Renal pelvis (tissue), 4 donors: ENCODE measurements around the gene NTN1. TPM values are rescaled to one million over a fixed set of nuclear protein-coding genes. Genes with fewer than 3 reads are reported as not detected.

Source experiments
- DNase-seq: peaks from one replicate; pipeline ENCODE4 v3.0.0-alpha.2; 2013
- polyA plus RNA-seq, 3 donors: library from polyadenylated mRNA; unstranded; fragments of 120-200 nt; gene quantifications; one replicate each; pipeline ENCODE4 v1.2.1, GENCODE V29; 2013; ENCODE audit not compliant: insufficient read length in 3 of 3

NTN1 gene
- polyA plus RNA-seq, 3 donors, result 0.90 to 5.1 (median 3.4) TPM

DNA sequence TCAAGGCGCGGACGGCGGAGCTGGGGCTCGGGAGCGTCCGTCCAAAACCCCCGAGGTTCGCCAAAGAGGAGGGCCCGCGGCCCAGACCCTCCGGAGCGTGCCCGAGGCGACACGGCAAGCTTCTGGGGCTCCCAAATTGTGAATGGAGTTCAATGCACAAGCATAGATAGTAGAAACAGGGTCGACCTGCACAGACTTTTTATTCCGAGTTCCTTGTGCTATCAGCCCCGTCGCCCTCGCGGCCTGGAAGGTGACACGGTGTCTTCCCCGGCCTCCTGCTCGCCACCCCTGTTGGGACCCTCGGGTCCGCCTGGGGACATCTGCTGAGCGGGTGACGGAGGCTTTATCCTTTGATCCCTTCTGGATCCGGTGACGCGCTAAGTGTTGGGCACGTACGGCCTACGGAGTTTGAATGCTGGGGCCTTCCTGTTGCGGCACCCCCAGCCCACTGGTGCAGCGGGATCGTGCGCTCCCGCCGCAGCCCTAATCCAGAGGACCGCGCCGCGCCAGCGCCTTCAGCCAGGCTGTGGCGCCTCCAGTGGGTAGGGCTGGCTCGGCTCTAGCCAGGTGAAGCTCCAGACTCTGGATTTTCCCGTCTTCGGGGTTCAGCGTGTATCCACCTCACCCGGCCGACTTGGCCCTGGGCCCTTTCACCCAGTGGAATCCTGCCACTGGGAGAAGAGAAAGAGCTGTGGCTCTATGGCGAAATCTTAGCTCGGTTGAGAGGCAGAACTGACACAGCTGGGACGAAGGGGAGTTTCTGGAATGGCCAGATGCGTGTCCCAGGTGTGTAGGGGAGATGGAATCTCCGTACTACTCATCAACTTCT, 17.0 kb upstream of the NTN1 start:
- no peak for DNase-seq

DNA sequence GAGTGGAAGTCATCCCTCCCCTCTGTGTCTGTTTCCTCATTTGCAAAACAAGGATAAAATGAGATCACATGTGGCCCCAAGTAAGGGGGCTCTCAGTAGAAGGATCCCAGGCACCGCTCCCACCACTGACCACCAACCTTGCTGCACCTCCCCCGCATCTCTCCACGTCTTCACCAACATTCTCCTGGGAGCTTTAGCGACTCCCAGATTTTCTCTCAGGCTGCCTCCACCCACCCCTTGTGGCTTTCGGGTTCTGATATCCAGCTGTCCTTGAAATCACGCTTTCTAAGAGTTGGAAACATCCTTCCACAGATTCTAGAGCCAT, 16.4 kb upstream of the NTN1 start:
- DNase-seq, result no peak

DNA sequence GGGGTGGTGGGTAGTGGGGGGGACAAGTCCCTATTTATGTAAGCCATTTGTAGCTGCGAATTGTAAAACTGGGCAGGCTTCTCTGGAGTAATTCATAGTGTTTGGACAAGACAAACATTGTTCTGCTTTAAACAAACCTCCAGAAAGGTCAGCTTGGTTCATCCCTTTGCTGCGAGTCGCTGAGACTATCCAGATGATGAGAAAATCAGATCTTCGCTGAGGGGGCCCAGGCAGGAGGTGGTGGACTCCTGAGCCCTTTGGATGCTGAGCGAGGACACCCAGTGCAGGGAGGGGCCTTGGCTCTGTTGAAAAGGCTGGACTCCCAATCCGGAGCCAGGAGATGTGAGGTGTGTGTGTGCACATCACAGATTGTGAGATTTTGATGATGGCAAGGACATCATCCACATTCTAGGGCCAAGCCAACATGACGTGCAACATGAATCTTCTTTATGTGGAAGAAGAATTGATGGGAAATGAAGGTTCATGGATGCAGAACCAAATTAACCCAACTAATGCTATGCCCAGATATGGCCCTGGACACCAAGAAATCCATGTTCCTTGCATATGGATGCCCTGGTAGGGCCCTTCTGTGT, 15.0 kb upstream of the NTN1 start:
- no peak for DNase-seq

DNA sequence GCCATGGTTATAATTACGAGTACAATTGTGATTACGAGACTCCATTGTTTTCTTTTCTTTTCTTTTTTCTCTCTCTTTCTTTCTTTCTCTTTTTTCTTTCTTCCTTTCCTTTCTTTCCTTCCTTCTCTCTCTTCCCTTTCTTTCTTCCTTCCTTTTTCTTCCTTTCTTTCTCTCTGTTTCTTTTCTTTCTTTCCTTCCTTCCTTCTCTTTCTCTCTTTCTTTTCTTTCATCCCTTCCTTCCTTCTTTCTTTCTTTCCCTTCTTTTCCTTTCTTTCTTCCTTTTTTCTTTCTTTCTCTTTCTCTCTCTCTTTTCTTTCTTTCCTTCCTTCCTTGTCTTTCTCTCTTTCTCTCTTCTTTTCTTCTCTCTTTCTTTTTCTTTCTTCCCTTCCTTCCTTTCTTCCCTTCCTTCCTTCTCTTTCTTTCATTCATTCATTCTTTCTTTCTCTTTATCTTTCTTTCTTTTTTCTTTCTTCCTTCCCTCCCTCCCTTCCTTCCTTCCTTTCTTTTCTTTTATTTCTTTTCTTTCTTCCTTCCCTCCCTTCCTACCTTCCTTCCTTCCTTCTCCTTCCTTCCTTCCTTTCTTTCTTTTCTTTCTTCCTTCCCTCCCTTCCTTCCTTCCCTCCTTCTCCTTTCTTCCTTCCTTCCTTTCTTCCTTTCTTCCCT, 14.1 kb upstream of the NTN1 start:
- DNase-seq, result no peak

DNA sequence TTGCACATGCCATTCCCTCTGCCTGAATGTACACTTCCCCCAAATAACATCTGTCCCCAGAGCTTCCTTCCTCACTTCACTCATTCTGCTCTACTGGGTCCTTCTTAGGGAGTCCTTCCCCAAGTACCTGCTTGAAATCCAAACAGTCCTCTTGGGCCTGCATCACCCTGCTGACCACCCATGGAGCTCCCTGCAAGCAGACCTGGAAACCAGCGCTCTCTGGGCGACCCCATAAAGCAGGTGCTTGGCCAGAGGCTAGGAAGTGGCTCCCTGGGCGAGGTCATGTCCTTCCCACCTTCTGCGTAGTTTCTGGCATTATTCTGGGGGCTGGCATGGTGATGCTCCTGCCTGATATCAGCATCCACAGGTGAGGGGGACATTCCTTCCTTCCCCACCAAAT, 12.2 kb upstream of the NTN1 start:
- no peak for DNase-seq

DNA sequence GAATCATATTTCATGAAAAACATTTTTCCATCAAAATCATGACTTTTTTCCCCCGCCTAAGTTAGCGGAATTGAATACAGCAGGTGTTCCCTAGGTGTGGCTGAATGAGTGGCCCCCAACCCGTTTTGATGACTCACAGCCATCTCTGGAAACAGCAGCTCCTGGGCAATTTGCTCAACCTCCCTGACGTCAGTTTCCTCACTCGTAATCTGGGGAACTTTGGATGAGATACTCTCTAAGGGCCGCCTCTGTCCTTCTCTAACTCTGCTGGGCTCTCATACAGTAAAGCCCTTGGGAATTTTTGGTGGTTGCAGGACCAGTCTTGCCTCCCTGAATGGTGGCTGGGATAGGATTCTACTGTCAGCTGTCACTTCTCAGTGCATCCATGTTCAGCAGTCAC, 11.6 kb upstream of the NTN1 start:
- DNase-seq, result no peak

DNA sequence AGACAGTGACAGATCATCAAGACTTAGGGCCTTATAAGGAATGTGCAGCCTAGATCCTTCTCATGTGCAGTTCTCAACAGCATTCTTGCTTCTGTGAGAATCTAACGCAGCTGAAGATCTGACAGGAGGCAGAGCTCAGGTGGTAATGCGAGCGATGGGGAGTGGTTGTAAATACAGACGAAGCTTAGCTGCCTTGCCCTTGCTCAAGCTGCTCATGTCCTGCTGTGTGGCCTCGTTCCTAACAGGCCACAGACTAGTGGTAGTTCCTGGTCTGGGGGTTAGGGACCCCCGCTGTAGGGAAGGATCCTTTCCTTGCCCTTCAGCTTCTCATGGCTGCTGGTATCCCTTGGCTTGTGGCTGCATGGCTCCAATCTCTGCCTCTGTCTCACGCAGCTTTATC, 10.3 kb upstream of the NTN1 start:
- no peak for DNase-seq

DNA sequence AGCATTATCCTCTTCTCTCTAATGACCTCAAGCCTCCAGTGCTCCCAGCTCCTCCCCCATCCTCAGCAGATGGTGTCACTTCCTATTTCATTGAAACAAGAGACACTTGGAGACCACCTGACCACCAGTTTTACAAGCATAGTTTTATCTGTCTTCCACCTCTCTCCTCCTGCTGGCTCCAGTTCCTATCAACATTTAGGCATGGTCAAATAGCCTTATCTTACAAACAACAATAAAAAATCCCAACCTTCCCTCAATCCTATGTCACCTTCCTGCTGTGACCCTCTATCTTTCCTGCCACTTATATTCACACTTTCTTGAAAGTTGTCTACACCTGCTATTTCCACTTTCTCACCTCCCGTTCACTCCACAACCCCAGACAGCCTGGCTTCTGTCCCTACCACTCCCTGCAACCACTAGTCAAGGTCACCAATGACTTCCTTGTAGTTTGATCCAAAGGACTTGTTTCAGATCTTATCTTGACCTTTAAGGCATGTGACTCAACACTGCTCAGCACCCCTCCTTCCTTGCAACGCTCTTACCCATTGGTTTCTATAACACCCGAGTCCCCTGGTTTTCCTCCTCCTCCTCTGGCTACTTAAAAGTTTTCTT, 4.3 kb upstream of the NTN1 start:
- DNase-seq, result no peak

DNA sequence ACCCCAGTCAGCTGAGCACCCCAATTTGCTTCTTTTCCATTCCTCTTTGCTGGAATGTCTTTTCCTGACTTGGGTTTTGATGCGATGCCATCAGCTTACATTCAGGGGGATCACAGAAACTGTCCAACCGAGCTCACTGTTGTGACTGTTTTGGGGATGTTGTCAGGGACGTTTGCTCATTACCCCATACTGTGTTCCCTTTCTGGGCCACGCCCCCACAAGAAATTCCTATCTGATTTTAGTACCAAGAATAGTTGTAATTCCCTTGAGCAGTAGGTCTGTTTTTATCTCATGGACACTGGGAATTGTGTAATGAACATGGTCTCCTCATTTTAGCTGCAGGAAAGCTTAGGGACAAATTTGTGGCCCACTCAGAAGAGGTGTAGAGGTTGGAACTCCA, 2.6 kb upstream of the NTN1 start:
- no peak for DNase-seq

DNA sequence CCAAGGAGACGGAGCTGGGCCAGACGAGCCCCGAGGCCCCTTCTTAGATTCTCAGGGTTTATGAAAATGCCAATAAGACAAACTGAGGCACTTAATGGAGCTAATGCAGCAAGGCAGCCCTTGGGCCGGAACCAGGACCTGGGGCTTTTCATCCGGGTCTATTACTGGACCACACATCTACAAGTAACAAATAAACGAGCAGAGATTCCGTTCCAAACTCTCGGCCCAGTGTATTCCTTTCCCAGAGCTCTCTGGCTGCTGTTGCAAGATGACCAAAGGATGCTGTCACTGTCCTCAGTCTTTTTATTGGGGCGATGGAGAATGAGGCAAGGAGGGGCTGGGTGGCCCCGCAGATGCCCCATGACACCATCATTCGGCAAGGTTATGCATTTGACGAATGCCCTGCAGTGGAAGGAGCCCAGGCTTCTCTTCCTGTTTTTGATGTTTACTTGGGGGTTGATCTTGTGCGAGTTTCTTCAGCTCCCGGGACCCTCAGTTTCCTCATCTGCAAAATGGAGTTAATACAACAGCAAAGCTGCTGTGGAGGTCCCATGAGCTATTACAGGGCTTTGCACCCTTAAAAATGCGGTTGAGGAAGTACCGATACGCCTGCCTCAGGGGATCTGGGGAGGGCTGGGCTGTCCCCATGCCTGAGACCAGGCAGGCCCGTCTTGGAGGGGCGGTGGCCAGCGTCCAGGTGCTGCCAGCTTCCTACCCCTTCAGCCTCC, 1.1 kb upstream of the NTN1 start:
- no peak for DNase-seq

DNA sequence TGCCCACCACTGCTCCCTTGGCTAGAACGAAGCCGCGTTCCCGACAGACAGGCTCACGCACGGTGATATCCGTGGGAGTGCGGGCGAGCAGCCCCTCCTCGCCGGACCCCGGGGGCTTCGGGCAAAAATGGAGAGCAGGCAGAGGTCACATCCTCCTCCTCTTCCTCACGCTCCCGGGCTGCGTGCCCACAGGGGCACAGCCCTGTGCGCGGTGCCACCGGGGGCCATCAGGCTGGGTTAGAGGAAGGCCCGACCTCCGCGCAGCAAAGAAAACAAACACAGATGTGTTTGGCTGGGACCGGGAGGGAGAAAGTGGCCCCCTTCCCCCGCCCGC, 519 bp upstream of the NTN1 start:
- no peak for DNase-seq

DNA sequence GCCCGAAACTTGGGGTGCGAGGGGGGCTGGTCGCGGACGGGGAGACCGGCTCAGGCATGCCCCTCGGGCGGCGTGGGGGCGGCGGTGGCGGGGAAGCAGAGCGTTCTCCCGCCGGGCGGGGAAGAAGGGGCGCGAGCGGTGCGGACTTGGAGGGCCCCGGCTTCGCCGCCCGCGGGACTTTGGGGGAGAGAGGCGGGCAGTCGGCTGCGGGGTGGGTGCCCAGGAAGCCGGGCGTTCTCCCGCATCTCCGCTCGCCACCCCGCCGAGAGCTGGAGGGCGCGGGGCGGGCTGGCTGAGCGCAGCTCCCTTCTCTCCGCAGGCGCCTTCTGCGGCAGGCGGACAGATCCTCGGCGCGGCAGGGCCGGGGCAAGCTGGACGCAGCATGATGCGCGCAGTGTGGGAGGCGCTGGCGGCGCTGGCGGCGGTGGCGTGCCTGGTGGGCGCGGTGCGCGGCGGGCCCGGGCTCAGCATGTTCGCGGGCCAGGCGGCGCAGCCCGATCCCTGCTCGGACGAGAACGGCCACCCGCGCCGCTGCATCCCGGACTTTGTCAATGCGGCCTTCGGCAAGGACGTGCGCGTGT, 772 bp downstream of the NTN1 start:
- no peak for DNase-seq

DNA sequence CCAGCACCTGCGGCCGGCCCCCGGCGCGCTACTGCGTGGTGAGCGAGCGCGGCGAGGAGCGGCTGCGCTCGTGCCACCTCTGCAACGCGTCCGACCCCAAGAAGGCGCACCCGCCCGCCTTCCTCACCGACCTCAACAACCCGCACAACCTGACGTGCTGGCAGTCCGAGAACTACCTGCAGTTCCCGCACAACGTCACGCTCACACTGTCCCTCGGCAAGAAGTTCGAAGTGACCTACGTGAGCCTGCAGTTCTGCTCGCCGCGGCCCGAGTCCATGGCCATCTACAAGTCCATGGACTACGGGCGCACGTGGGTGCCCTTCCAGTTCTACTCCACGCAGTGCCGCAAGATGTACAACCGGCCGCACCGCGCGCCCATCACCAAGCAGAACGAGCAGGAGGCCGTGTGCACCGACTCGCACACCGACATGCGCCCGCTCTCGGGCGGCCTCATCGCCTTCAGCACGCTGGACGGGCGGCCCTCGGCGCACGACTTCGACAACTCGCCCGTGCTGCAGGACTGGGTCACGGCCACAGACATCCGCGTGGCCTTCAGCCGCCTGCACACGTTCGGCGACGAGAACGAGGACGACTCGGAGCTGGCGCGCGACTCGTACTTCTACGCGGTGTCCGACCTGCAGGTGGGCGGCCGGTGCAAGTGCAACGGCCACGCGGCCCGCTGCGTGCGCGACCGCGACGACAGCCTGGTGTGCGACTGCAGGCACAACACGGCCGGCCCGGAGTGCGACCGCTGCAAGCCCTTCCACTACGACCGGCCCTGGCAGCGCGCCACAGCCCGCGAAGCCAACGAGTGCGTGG, 1.5 kb downstream of the NTN1 start:
- no peak for DNase-seq

DNA sequence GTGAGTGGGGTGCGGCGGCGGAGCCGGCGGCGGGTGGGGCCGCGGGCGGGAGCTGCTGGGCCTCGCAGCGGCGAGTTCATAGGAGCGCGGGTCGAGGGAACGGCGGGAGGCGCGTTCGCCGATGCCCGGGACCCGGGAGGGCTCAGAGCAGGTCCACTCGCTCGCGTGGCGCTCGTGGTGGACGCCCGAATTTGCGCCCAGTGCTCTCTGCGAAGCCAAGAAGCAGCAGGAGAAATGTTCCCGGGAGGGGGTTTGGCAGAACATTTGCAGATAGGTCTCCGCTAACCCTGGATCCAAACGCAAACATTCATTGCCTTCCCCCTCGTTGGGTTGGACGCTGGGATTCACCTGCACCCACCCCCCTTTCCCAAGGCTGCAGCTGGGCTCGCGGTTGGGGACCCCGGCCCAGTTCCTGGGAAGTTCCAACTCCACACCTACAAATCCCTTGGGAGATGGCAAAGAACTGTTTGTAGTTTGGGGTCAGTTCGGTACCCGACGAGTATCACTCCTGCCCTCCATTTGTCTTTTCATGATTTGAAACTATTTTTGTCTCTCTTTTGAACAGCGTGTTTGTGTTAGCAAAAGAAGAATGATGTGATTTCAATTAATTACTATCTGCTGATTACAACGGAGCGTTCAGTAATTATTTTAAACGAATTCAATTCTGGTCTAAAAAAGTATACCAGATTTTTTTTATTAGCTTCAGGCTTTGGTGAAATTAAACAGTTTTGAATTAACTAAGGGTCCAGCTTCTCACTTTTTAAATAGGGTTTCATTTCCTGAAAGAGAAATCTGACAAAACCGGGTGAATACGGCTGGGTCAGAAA, 2.3 kb downstream of the NTN1 start:
- DNase-seq, result no peak

DNA sequence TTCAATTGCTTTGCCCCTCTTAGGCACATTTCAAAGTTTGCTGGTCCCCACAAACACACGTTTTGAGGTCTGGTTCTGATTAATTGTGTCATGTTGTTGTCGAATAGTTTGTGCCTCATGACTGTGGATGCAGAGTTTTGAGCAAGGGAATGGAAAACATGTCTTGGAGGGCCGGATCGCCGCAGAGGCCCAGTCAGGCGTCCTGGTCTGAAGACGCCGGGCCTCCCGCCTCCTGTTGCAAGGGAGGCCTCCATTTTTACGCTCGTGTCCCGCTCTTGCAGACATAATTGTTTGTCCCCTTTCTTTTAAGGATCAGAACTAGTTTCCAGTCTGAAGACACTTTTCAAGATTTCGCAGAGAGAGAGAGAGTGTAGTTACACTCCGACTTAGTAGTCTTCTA, 3.2 kb downstream of the NTN1 start:
- DNase-seq, result no peak

DNA sequence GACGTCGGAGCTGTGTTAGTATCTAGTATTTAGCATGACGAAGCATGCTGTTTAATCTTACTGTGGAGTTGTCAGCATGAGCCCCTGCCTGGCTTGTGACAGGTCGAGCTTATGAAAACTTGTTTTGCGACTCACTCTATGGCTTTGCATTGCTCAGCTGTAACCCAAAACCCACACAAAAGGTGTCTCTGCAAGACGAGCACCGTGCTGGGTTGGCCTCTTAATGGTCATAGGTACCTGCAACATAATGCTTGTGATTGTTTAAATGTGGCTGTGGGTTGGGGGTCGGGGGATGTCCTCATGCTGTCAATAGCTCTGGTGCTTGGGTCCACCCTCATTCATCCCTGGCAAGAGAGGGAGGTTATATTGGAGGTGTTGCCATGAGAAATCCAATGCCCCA, 5.4 kb downstream of the NTN1 start:
- no peak for DNase-seq

DNA sequence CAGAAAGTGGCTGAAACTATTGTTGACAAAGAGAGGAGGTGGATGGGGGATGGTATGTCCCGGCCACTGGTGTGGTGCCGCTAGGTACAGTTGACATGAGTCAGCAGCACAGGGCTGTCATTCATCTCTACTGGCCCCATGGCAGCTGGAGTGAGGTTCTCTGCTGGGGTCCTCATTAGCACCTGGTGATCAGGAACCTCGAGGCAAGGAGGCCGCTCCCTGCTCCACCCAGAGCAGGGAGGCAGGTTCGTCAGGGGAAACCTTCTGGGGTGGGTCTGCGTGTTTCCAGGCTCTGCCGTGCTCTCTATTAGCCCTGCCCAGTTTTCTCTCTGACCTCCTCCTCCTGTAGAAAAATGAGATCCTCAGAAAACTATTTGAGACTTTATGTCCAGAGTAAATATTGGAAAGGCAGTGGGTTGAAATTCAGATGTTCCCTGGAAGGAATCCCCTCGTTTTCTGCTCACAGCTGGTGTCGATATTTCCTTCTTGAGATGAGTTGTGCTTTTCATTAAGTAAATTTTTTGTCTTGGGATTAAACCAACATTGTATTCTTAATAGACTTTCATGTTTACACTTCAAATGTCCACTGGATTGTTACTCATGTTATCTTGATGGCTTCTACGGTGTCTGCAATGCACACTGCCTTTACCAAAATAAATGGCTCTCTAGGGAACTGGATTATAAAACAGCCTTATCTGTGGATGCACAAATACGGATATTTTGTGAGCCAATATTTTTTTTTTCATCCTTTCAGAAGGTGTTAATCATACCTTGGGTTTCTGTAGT, 7.1 kb downstream of the NTN1 start:
- DNase-seq, result no peak

DNA sequence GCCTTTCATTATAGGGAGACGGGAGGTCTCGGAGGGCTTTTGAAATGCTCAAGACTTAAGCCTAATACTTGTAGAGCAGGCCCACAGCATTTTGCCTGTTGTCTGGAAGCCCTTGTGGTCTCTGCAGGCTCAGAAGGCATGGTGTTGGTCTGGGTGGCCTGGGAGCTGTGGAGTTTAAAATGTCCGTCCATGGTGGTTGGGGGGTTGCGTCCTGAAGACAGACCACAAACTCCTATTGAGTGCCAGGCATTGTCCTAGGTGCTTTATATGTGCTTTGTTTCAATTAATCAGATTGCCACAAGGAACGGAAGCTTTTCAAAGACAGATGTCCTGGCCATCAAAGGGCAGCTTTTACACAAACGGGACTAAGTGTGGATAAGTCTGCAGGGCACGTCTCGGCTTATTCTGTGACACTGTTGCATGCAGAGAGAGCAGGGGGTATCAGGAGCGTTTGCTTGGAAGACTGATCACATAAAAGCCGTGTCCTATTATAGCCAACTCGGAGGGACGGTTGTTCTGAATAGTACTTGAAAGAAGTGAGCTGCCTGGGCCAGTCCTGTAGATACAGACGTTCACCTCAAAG, 7.8 kb downstream of the NTN1 start:
- no peak for DNase-seq

DNA sequence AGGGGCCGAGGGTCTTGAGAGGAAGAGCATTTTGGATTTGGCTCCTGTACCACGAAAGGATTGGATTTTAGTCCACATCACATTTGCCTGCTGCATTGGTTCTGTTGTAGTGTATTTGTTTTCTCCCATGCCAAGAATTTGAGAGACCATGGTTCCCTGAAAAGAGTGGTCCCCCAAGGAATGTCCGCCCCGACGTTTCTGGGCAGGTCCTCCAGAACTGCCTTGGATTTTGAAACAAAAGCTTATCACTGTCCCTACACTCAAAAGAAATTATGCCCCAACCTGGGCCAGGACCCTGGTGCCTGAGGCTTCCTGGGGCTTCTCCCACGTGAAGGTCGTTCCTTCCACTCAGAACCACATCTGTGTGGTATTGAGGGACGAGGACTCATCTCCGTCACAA, 10.8 kb downstream of the NTN1 start:
- no peak for DNase-seq
